HepG2 (cell line): ENCODE data around the gene TLDC2. TPM values are rescaled to one million over a fixed set of nuclear protein-coding genes. Genes with fewer than 3 reads are reported as not detected.

ENCODE experiments used
- AFF4 ChIP-seq: sonication (generic); formaldehyde crosslinking; IDR thresholded peaks from 2 replicates; pipeline ENCODE4 v1.4.0; 2020; ENCODE audit warnings: missing genetic modification reagents
- ARID3A ChIP-seq: IDR thresholded peaks from 2 replicates; pipeline ENCODE4 v1.6.1; 2012; ENCODE audit warnings: low read depth, low read length, improper control_type of control experiment
- ATF6 ChIP-seq: sonication (generic); formaldehyde crosslinking; conservative IDR thresholded peaks from 2 replicates; pipeline ENCODE4 v1.4.0; 2020; ENCODE audit warnings: missing genetic modification reagents
- DZIP1 ChIP-seq: sonication (generic); formaldehyde crosslinking; IDR thresholded peaks from 2 replicates; pipeline ENCODE4 v1.5.0; 2020; ENCODE audit warnings: mild to moderate bottlenecking, missing genetic modification reagents
- MZF1 ChIP-seq: sonication (generic); formaldehyde crosslinking; IDR thresholded peaks from 2 replicates; pipeline ENCODE4 v1.8.1; 2023; ENCODE audit warnings: mild to moderate bottlenecking, missing genetic modification reagents, borderline replicate concordance
- RNF219 ChIP-seq: sonication (generic); formaldehyde crosslinking; IDR thresholded peaks from 2 replicates; pipeline ENCODE4 v1.5.0; 2020; ENCODE audit warnings: mild to moderate bottlenecking, missing genetic modification reagents
- RORA ChIP-seq: sonication (generic); formaldehyde crosslinking; IDR thresholded peaks from 2 replicates; pipeline ENCODE4 v1.5.0; 2020; ENCODE audit warnings: mild to moderate bottlenecking, missing genetic modification reagents, moderate library complexity
- SMAD9 ChIP-seq: sonication (generic); formaldehyde crosslinking; IDR thresholded peaks from 2 replicates; pipeline ENCODE4 v1.5.1; 2020; ENCODE audit warnings: mild to moderate bottlenecking, missing genetic modification reagents
- TCF12 ChIP-seq, 2 experiments: fragments of 450-650 bp in 1 of 2; sonication (generic) in 1 of 2; formaldehyde crosslinking in 1 of 2; IDR thresholded peaks; 2 replicates each; pipeline versions ENCODE4 v1.6.1 to v1.8.0; 2017 to 2022; ENCODE audit warnings: antibody characterized with exemption in 1 of 2, mild to moderate bottlenecking in 1 of 2, missing genetic modification reagents in 1 of 2, moderate library complexity in 1 of 2
- ZBTB42 ChIP-seq: sonication (generic); formaldehyde crosslinking; IDR thresholded peaks from 2 replicates; pipeline ENCODE4 v1.5.0; 2020; ENCODE audit warnings: mild to moderate bottlenecking, missing genetic modification reagents
- ZEB1 ChIP-seq: IDR thresholded peaks from 2 replicates; pipeline ENCODE4 v1.6.1; 2012; ENCODE audit warnings: mild to moderate bottlenecking, low read depth, inconsistent platforms; ENCODE audit not compliant: insufficient replicate concordance
- ZNF275 ChIP-seq: sonication (generic); formaldehyde crosslinking; IDR thresholded peaks from 2 replicates; pipeline ENCODE4 v1.8.0; 2022; ENCODE audit warnings: missing genetic modification reagents, mild to moderate bottlenecking, inconsistent platforms, borderline replicate concordance
- ZNF484 ChIP-seq: sonication (generic); formaldehyde crosslinking; IDR thresholded peaks from 2 replicates; pipeline ENCODE4 v1.5.1; 2020; ENCODE audit warnings: mild to moderate bottlenecking, low read depth, missing genetic modification reagents, borderline replicate concordance
- ZNF75D ChIP-seq: sonication (generic); formaldehyde crosslinking; IDR thresholded peaks from 2 replicates; pipeline ENCODE4 v1.8.1; 2023; ENCODE audit warnings: missing genetic modification reagents, mild to moderate bottlenecking, borderline replicate concordance
- polyA plus RNA-seq, 8 experiments: library from polyadenylated mRNA; depleted of rRNA in 3 of 8; stranded (reverse) in 7 of 8; unstranded in 1 of 8; fragments of >200 nt; fragmentation: Illumina TruSeq in 4 of 8; extraction: Trizol in 4 of 8; gene quantifications; 2 replicates each; pipeline versions ENCODE4 v1.2.1 to v1.2.3, GENCODE V29; 2011 to 2016; ENCODE audit warnings: low read depth in 4 of 8, missing spikeins in 1 of 8, mixed read lengths in 1 of 8; ENCODE audit not compliant: insufficient read depth in 1 of 8
- total RNA-seq, 5 experiments: library from RNA; depleted of rRNA; stranded (reverse); fragments of >200 nt; fragmentation: Illumina TruSeq; extraction: Trizol; gene quantifications; 2 replicates each; pipeline ENCODE4 v1.2.3, GENCODE V29; 2016; ENCODE audit warnings: low read depth in 1 of 5

TLDC2 gene
- total and polyA plus RNA-seq, 2 of the 13 experiments (the other 11 are each of a cell fraction or from before 2014, with no cell fraction given): 1.5 to 1.6 TPM

- TF ChIP-seq ARID3A: no peak
- no peak for TF ChIP-seq AFF4 (CRISPR knock-in tag)
- no peak for TF ChIP-seq RORA (CRISPR knock-in tag)
- no peak for TF ChIP-seq RNF219 (CRISPR knock-in tag)
- TF ChIP-seq ZNF75D (CRISPR knock-in tag): no peak
- no peak for TF ChIP-seq DZIP1 (CRISPR knock-in tag)
- no peak for TF ChIP-seq ZNF275 (CRISPR knock-in tag)
- TF ChIP-seq ZBTB42 (CRISPR knock-in tag): 0 out of 2 replicates have a peak, but pooled peaks have one; percentile 48
- TF ChIP-seq MZF1 (CRISPR knock-in tag): no peak
- no peak for TF ChIP-seq SMAD9 (CRISPR knock-in tag)
- TF ChIP-seq ATF6: 0 out of 2 replicates have a peak, but pooled peaks have one; percentile 43
- TF ChIP-seq TCF12 (IDR thresholded peaks at IDR 0.05): no peak
- no peak for TF ChIP-seq TCF12 (CRISPR knock-in tag; IDR thresholded peaks at IDR 0.05)
- no peak for TF ChIP-seq ZEB1
- no peak for TF ChIP-seq ZNF484
Measured at GRCh38 chr20:36927704-36928103, 51.8 kb downstream of the TLDC2 start (continued).
